Measurements from ENCODE around the gene GNG14.

The GNG14 gene

DNA sequence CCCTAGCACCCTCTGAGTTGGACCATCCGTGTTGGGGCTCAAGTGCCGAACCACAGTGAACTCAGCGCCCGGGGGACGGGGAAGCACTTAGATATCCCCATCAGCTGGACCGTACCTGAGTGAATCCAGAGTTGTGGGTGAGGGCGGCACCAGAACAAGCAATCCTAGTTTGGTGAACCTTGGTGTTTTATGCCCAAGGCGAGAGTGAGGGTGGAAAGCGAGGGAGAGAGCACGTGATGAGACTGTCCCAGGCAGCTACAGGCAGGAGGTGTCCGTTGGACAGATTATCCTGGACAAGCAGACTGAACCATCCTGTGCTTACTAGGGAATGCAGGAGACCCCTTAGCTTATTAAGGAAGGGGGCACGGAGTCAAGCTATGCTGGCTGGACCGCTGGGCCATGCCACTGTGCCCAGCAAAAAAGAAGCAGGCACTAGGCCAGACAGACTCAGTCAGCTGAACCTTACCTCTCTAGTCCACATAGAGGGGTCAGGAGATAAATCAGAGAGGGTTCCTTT is 50.1 kb downstream of the GNG14 start:
- Histone ChIP-seq H3K27ac (peak overlapping the region; percentile 96), H3K4me3 (ENCODE audit: low read depth, low read length) (peak overlapping the region; percentile 97), H3K36me3 (replicated peaks) (no peaks in the 10 kb centered on the region), H3K27me3 (replicated peaks) (no peaks in the 10 kb centered on the region)
- in situ Hi-C loops (cut with HindIII; ENCODE audit: low pct_ligation_motif_present, low sequenced_read_pairs): no loop called here
- no peak for DNase-seq
- TF ChIP-seq, protein P1, sequence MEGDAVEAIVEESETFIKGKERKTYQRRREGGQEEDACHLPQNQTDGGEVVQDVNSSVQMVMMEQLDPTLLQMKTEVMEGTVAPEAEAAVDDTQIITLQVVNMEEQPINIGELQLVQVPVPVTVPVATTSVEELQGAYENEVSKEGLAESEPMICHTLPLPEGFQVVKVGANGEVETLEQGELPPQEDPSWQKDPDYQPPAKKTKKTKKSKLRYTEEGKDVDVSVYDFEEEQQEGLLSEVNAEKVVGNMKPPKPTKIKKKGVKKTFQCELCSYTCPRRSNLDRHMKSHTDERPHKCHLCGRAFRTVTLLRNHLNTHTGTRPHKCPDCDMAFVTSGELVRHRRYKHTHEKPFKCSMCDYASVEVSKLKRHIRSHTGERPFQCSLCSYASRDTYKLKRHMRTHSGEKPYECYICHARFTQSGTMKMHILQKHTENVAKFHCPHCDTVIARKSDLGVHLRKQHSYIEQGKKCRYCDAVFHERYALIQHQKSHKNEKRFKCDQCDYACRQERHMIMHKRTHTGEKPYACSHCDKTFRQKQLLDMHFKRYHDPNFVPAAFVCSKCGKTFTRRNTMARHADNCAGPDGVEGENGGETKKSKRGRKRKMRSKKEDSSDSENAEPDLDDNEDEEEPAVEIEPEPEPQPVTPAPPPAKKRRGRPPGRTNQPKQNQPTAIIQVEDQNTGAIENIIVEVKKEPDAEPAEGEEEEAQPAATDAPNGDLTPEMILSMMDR (IDR thresholded peaks at IDR 0.05; ENCODE audit: low read depth, low read length, missing control alignments): no peak
